ENCODE data around the gene BBS9. TPM values are rescaled to one million over a fixed set of nuclear protein-coding genes. Genes with fewer than 3 reads are reported as not detected.

BBS9 gene
- total RNA-seq, 1 experiment from 2014 or later: 26.4 TPM

DNA sequence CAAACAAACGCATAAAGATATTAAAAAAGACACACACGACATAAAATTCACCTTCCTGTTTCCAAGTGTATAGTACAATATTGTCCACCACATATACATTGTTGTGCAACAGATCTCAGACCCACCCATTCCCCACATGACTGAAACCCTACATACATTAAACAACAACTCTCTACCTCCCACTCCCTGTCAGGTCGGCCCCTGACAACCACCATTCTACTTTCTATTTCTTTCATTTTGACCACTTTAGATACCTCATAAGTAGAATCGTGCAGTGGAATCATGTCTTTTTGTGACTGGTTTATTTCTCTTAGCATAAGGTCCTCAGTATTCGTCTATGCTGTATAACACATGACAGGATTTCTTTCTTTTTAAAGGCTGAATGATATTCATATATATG, 320.5 kb downstream of the BBS9 start:
- Histone ChIP-seq H2BK12ac (ENCODE audit: insufficient read length, low read depth, low read length) (no peak overlapping the region), H3K4me1 (ENCODE audit: insufficient read depth, low read length) (no peaks in the 10 kb centered on the region), H3K27me3 (ENCODE audit: insufficient read depth, low read length) (no peaks in the 10 kb centered on the region), H2AK5ac (ENCODE audit: insufficient read length, low read length) (no peak overlapping the region), H3K4me2 (ENCODE audit: insufficient read depth, insufficient read length, low read length) (no peak overlapping the region), H3K18ac (ENCODE audit: insufficient read length, low read depth, low read length) (no peak overlapping the region), H3K9me3 (ENCODE audit: control insufficient read depth, low read depth, low read length) (no peaks in the 10 kb centered on the region), H3K79me2 (ENCODE audit: insufficient read depth, low read length) (no peaks in the 10 kb centered on the region; the same call in 1 of the 2 replicates), H2BK20ac (ENCODE audit: low read depth, low read length, poor library complexity, severe bottlenecking) (no peak overlapping the region), H4K91ac (ENCODE audit: insufficient read length, low read depth, low read length) (no peak overlapping the region), H2BK120ac (ENCODE audit: low read depth, low read length, poor library complexity, severe bottlenecking) (no peak overlapping the region), H3K23ac (ENCODE audit: insufficient read length, low read depth, low read length) (no peak overlapping the region), H3K4ac (ENCODE audit: low read depth, low read length) (no peak overlapping the region), H3K14ac (ENCODE audit: insufficient read depth, low read length) (no peak overlapping the region), H3K9ac (ENCODE audit: extremely low read depth, insufficient read length, low read length) (no peak overlapping the region), H2BK5ac (ENCODE audit: insufficient read length, low read length) (no peak overlapping the region), H3T11ph (ENCODE audit: low read length) (no peak overlapping the region), H3K27ac (ENCODE audit: insufficient read length, low read depth, low read length) (no peak overlapping the region), H3K23me2 (ENCODE audit: insufficient read length, low read depth, low read length, poor library complexity, severe bottlenecking) (no peaks in the 10 kb centered on the region), H3K56ac (ENCODE audit: insufficient read length, low read depth, low read length) (no peak overlapping the region), H2BK15ac (ENCODE audit: low read depth, low read length) (no peak overlapping the region), H4K8ac (replicated peaks; ENCODE audit: insufficient read length, low read depth, low read length) (no peak overlapping the region), H4K5ac (ENCODE audit: insufficient read length, low read depth, low read length) (no peak overlapping the region), H4K20me1 (ENCODE audit: control insufficient read depth, insufficient read depth, insufficient read length) (no peaks in the 10 kb centered on the region), H3K79me1 (ENCODE audit: insufficient read depth, low read depth, low read length, poor library complexity, severe bottlenecking) (no peaks in the 10 kb centered on the region), H2AFZ (ENCODE audit: low read length) (no peak overlapping the region)
- Mint-ChIP-seq H3K27ac (no peak overlapping the region), H3K36me3 (ENCODE audit: insufficient read depth in 1 of 3, low read depth in 3 of 3) (peaks cover 0 to 4% (median 3%) of the 10 kb centered on the region in 3 experiments; a peak in 1 of 7 replicates), H3K9me3 (no peaks in the 10 kb centered on the region; a peak in 1 of 5 replicates), H3K4me3 (no peak overlapping the region), H3K4me1 (peaks cover 5% of the 10 kb centered on the region in 2 experiments; a peak in 3 of 4 replicates), H3K27me3 (ENCODE audit: low read depth) (no peaks in the 10 kb centered on the region)
- WGBS (ENCODE audit: extremely low coverage, insufficient read length, low lambda C conversion rate): no CpG with 5 or more reads among the region's 5 CpGs
- TF ChIP-seq, protein P1, sequence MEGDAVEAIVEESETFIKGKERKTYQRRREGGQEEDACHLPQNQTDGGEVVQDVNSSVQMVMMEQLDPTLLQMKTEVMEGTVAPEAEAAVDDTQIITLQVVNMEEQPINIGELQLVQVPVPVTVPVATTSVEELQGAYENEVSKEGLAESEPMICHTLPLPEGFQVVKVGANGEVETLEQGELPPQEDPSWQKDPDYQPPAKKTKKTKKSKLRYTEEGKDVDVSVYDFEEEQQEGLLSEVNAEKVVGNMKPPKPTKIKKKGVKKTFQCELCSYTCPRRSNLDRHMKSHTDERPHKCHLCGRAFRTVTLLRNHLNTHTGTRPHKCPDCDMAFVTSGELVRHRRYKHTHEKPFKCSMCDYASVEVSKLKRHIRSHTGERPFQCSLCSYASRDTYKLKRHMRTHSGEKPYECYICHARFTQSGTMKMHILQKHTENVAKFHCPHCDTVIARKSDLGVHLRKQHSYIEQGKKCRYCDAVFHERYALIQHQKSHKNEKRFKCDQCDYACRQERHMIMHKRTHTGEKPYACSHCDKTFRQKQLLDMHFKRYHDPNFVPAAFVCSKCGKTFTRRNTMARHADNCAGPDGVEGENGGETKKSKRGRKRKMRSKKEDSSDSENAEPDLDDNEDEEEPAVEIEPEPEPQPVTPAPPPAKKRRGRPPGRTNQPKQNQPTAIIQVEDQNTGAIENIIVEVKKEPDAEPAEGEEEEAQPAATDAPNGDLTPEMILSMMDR (conservative IDR thresholded peaks at IDR 0.05): no peak
- DNase-seq: no peak
